CD1c-positive myeloid dendritic cell (primary cell): ENCODE data around the gene DCAF5.
"Not testable (repeated sequence)": the region's sequence is repeated elsewhere in the genome, so short reads cannot be mapped to it uniquely, and the experiment has no call there.

Experiments
- DNase-seq: peaks from one replicate; pipeline ENCODE4 v3.0.0-alpha.2; 2016; ENCODE audit errors: extremely low spot score

The DCAF5 gene

GRCh38 chr14:69073915-69074314 is 79.0 kb downstream of the DCAF5 start:
- no peak for DNase-seq

DNA sequence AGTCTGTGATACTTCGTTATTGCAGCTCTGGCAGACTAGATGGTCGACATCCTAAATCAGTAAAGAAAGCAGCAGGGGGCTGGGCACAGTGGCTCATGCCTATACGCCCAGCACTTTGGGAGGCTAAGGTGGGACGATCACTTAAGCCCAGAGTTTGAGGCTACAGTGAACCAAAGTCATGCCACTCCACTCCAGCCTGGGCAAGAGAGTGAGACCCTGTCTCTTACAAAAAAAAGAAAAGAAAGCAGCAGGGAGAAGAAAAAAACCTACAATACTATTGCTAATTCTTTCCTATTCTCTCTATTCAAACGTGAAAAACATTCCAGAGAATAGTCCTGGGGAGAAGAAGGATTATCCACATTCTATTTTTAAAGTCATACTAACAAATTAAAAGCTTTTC is 79.5 kb downstream of the DCAF5 start:
- no peak for DNase-seq

- no peak for DNase-seq
These were observed 80.3 kb downstream of the DCAF5 start for GRCh38 chr14:69072584-69072983.

GRCh38 chr14:69068744-69069421 is 84.0 kb downstream of the DCAF5 start:
- DNase-seq, result no peak

GRCh38 chr14:69066396-69067171 is 86.3 kb downstream of the DCAF5 start:
- no peak for DNase-seq

DNA sequence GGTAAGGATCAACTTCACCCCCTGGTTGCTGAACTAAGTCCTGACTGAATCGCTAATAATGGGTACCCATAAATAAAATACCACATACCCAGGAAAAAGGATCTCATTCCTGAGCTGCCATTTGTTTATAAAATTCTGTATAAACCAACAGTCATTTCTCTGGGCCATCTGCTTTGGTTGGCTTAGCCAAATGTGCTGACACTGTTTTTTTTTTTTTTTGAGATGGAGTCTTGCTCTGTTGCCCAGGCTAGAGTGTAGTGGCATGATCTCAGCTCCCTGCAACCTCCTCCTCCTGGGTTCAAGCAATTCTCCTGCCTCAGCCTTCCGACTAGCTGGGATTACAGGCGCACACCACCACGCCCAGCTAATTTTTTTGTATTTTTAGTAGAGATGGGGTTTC is 87.0 kb downstream of the DCAF5 start:
- not testable (repeated sequence) for DNase-seq

GRCh38 chr14:69064596-69064995 is 88.3 kb downstream of the DCAF5 start:
- DNase-seq, result no peak

DNA sequence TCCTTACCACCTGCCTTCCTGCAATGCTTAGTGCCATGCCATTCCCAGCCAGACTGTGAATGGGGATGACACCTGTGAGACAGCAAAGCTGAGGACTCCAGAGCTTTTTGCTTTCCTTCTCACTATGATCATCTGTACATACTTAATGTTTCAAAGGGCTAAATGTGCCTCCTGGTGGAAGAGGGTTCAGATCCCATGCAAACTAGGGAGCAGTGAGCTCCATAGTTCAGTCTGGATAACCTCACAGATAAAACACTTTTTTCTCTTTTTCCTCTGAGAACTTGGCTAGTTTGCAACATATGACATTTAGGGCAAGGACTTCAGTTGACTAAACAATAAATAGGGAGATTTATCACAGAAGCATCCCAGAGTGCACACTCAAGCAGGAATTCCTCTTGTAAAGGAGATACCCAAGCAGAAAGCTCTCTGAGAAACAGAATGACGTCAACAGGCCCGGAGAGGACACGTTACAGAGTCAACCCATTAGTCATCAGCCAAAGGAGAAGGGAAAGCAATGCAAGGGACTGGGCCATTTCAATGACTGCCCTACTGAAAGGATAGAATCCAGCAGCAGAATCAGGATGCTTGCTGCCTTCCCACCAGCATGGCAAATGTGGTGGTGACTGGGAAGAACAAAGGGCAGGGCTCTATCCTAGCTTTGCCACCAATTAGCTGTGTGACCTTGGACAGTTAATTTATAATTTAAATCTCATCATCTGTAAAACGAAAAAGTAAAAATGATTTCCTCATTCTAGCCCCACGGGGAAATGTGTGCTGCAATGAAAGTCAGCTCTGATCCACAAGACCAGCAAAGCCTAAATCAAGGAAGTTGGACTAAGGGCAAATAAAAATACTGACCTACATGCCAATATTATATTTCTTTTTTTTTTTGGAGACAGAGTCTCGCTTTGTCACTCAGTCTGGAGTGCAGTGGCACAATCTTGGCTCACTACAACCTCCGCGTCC is 93.0 kb downstream of the DCAF5 start:
- peak; percentile 92 for DNase-seq

- DNase-seq, result no peak
These were observed 96.7 kb downstream of the DCAF5 start for GRCh38 chr14:69055999-69056788.

DNA sequence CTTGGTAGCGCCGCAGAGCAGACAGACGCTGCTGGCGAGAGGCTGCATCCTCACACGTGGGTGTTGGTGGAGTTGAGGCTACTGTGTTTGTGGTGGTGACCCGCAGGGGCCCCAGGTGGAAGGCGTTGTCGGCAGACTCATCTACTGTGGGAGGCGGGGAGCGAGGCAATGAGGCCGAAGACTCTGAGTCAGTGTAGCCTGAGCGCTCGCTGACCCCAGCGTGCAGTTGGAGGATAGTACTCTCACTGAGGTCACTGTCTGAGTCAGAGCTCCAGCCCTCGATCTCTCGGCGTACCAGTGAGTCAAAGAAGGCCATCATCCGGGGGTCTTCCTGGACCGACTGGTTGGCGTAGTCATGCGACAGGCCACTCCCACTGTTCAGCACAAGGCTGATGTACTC is 97.8 kb downstream of the DCAF5 start:
- DNase-seq, result no peak

GRCh38 chr14:69054030-69054429 is 98.9 kb downstream of the DCAF5 start:
- DNase-seq, result no peak

GRCh38 chr14:69052181-69052601 is 100.7 kb downstream of the DCAF5 start:
- peak; percentile 33 for DNase-seq

- DNase-seq, result peak; percentile 19
These were observed 102.4 kb downstream of the DCAF5 start for GRCh38 chr14:69050240-69051184.

- peak; percentile 48 for DNase-seq
These were observed 103.2 kb downstream of the DCAF5 start for GRCh38 chr14:69049675-69050074.

- no peak for DNase-seq
These were observed 104.5 kb downstream of the DCAF5 start for GRCh38 chr14:69048456-69048855.

DNA sequence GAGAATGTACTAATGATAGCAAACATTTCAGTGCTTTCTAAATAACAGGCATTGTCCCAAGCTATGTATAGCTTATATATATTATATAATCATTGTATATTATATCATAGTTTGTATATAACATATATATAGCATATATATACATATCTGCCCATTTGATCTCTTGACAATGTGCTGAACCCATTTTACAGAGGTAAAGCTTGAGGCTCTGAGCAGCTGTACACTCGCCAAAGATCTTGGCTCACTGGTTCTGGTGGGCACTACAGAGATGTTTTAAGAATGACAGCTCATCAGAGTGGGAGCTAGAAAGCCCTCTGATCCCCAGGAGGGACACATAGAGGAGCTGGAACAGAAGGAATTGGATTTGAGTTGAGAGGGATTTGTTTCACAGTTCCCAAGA is 105.7 kb downstream of the DCAF5 start:
- no peak for DNase-seq

GRCh38 chr14:69046476-69046860 is 106.5 kb downstream of the DCAF5 start:
- peak; percentile 49 for DNase-seq

DNA sequence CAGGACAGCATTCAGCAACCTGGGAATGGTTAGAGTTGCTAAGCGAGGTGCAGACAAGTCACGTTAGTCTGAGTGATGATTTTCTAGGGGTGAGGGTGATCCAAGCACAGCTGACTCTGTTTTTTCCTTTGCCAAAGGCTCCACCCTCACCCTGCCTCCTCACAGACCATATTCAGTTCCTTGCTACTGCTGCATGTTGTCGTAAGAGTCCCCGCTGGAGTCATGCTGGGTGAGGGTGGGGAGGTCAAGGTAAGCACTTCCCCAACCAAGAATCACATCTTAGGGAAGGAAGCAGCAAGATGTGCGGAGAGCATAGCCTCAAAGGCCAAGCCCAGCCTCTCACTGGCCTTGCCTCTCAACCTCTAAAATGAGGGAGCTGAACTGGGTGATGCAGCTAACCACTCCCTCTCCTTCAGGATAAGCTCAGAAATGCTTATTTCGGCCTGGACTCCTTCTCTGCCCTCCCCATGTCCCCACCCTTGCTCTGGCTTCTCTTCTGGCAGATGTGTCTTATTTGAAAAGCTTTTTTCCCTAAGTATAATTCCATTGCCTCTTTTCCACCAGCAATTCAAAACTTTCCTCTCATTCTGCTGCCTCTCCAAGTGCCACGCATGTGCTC is 107.0 kb downstream of the DCAF5 start:
- peak; percentile 67 for DNase-seq

- no peak for DNase-seq
These were observed 107.9 kb downstream of the DCAF5 start for GRCh38 chr14:69044965-69045555.
